ENCODE results near the gene ELAVL4.

GRCh38 chr1:50111503-50111902, 2.8 kb downstream of the ELAVL4 start:
- TF ChIP-seq CTCF (IDR thresholded peaks at IDR 0.05) (no peak), POLR2A (IDR thresholded peaks at IDR 0.05) (no peak)
